Progenitor cell of endocrine pancreas (in vitro differentiated cells): ENCODE data around the gene MEGF6. TPM values are rescaled to one million over a fixed set of nuclear protein-coding genes. Genes with fewer than 3 reads are reported as not detected.

ENCODE experiments used
- DNase-seq: peaks from one replicate; pipeline ENCODE4 v3.0.0; 2021; ENCODE audit warnings: low spot score; ENCODE audit not compliant: unreplicated experiment
- H3K27ac Mint-ChIP-seq: 2 replicates; pipeline ENCODE4 v1.8.0; 2021; ENCODE audit warnings: mild to moderate bottlenecking, moderate library complexity, mixed read lengths
- H3K27me3 Mint-ChIP-seq: 2 replicates; pipeline ENCODE4 v1.8.0; 2021; ENCODE audit warnings: mixed read lengths
- H3K36me3 Mint-ChIP-seq: 2 replicates; pipeline ENCODE4 v1.8.0; 2022; ENCODE audit warnings: mixed read lengths; ENCODE audit not compliant: insufficient read depth
- H3K4me1 Mint-ChIP-seq: 2 replicates; pipeline ENCODE4 v1.8.0; 2021; ENCODE audit warnings: low read depth, mixed read lengths
- H3K4me3 Mint-ChIP-seq: 2 replicates; pipeline ENCODE4 v1.8.0; 2021; ENCODE audit warnings: low read depth, mild to moderate bottlenecking, moderate library complexity, mixed read lengths
- H3K9me3 Mint-ChIP-seq: 2 replicates; pipeline ENCODE4 v1.8.0; 2021; ENCODE audit warnings: low read depth, mixed read lengths
- total RNA-seq: library from RNA; stranded (reverse); gene quantifications from 2 replicates; pipeline ENCODE4 v1.2.1, GENCODE V29; 2021
- TF ChIP-seq, protein P1 (sequence below): fragments of 200-600 bp; sonication (generic); IDR thresholded peaks from one replicate; pipeline ENCODE4 v1.5.0; 2021; ENCODE audit warnings: antibody characterized with exemption, mild to moderate bottlenecking; ENCODE audit not compliant: unreplicated experiment

The MEGF6 gene
- total RNA-seq, 1 donor from 2014 or later, result 83.8 TPM

DNA sequence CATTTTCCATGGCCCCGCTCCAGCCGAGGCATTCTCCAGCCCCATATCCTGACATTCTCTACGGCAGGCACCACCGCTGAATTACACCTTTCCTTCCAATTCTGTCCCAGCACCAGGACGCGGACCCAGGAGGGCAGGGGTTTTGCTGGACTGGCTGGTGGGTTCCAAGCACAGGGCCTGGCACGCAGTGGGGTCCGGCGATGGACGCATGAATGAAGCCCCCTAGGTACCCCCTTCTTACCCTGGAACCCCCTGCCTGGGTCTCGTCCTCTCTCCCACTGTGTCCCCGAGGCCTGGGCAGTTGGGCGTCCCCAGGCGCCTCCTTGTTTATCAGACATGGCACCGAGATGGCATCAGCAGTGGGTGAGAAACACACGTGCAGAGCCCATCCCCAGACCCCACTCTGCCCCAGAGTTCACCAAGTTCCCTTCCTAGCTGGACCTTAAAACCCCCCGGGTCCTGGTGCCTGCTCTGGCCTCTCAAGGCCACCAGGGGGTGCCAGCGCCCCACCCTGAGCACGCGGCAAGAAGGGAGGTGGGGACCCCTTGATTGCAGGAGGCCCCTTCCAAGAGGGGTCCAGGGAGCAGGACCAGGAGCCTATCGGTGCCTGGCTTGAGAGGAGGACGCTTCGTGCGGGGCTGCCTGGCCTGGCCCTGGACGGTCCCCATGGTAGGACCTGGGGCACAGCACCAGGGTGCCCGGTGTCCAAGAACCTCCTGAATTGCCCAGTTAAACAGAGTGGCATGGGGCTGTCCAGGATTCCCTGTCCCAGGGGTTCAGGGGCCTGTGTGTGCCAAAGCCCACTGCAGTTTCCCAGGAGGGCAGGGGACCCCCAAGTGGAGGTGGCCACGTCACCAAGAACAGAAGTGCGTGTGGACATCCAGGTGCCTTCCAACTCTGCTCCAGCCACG is 46.1 kb downstream of the MEGF6 start:
- no peaks in the 10 kb centered on the region for H3K27me3 Mint-ChIP-seq
- H3K27ac Mint-ChIP-seq, result no peak overlapping the region
- H3K4me1 Mint-ChIP-seq, result no peaks in the 10 kb centered on the region
- peak; percentile 39 for DNase-seq
- H3K4me3 Mint-ChIP-seq, result no peak overlapping the region
- H3K9me3 Mint-ChIP-seq, result no peaks in the 10 kb centered on the region
- peaks cover 1% of the 10 kb centered on the region for H3K36me3 Mint-ChIP-seq
- TF ChIP-seq, protein P1, sequence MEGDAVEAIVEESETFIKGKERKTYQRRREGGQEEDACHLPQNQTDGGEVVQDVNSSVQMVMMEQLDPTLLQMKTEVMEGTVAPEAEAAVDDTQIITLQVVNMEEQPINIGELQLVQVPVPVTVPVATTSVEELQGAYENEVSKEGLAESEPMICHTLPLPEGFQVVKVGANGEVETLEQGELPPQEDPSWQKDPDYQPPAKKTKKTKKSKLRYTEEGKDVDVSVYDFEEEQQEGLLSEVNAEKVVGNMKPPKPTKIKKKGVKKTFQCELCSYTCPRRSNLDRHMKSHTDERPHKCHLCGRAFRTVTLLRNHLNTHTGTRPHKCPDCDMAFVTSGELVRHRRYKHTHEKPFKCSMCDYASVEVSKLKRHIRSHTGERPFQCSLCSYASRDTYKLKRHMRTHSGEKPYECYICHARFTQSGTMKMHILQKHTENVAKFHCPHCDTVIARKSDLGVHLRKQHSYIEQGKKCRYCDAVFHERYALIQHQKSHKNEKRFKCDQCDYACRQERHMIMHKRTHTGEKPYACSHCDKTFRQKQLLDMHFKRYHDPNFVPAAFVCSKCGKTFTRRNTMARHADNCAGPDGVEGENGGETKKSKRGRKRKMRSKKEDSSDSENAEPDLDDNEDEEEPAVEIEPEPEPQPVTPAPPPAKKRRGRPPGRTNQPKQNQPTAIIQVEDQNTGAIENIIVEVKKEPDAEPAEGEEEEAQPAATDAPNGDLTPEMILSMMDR, result peak; percentile 90

DNA sequence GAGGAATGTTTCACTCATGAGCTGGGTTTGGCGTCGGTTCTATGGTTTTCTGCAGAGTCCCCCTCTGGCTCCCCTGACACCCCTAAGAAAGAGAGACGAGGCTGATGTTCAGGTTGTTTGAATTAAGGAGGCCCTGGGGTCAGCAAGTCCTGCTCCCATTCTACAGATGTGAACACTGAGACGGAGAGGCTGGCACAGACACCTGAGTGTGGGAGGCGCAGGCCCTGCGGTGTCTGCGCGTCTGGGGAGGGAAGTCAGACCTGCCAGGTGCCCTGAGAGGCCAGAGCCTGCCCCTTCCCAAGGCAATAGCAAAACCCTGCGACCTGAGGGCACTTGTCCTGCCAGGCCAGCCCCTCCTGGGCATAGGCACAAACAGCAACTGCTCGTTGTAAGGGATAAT is 47.7 kb downstream of the MEGF6 start:
- Mint-ChIP-seq H3K4me3 (no peak overlapping the region), H3K27me3 (no peaks in the 10 kb centered on the region), H3K9me3 (no peaks in the 10 kb centered on the region), H3K4me1 (no peaks in the 10 kb centered on the region), H3K36me3 (peaks cover 1% of the 10 kb centered on the region), H3K27ac (no peak overlapping the region)
- DNase-seq, result no peak
- TF ChIP-seq, protein P1, result no peak

DNA sequence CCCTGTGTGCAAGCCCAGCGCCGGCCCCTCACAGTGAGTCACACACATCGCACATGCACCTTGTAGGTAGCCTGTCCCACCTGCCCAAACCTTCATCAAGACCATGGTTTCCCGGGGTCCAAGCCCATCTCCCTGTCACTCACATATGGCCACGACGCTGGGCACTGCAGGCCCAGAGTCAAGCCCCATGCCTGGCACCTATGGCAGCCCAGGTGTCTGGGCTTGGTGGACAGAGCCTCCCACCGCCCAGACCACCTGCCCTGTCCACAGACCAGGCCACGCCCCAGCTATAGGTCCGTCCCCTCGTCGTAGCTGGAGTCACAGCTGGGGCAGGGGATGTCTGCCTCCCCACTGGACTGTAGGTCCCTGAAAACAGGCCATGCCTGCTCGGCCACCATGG is 48.2 kb downstream of the MEGF6 start:
- Mint-ChIP-seq H3K4me1 (no peaks in the 10 kb centered on the region), H3K27ac (no peak overlapping the region), H3K4me3 (no peak overlapping the region), H3K9me3 (no peaks in the 10 kb centered on the region), H3K27me3 (no peaks in the 10 kb centered on the region), H3K36me3 (peaks cover 1% of the 10 kb centered on the region)
- TF ChIP-seq, protein P1, result no peak
- DNase-seq, result no peak

DNA sequence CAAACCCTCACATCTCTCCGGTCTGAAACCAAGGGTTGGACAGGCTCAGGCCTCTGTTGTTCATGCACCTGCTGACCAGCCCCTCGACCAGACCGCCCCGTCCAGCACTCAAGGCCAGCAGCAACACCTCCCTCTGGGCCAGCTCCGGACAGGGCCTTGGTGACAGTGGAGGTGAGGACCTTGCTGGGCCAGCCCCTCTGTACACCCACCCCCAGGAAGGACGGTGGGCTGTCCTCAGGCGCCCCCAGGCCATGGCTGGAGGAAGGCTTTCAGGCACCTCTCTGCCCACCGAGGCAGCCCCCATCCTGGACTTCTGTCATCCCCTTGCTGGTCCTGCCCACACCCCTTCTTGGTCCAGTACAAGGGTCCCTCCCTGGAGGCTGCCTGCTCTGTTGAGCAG is 48.6 kb downstream of the MEGF6 start:
- TF ChIP-seq, protein P1, result no peak
- Mint-ChIP-seq H3K4me3 (no peak overlapping the region), H3K27me3 (no peaks in the 10 kb centered on the region), H3K27ac (no peak overlapping the region), H3K9me3 (no peaks in the 10 kb centered on the region), H3K4me1 (no peaks in the 10 kb centered on the region), H3K36me3 (peaks cover 1% of the 10 kb centered on the region)
- DNase-seq, result no peak

DNA sequence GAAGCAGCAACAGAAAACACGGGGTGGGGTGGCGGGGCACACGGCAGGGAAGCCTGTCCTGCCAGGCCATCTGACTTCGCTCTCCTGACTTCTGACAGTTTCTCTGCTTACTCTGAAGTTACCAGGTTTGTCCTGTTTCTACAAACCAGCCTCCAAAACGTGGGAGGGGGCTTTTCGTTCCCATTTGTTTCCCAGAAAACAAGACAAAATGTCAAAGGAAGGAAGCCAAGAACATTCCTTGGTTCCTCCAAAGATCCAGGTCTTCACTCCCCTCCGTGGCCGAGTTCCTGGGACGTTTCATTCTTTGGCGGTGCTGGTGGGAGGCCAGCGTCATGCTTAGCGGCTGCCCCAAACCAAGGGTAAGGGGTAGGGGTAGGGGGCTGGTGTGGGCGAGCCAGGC is 49.6 kb downstream of the MEGF6 start:
- Mint-ChIP-seq H3K27me3 (no peaks in the 10 kb centered on the region), H3K9me3 (no peaks in the 10 kb centered on the region), H3K27ac (no peak overlapping the region), H3K4me3 (no peak overlapping the region), H3K36me3 (peaks cover 1% of the 10 kb centered on the region), H3K4me1 (no peaks in the 10 kb centered on the region)
- no peak for DNase-seq
- TF ChIP-seq, protein P1, result no peak
